ENCODE results near the gene LINC01488. TPM values are rescaled to one million over a fixed set of nuclear protein-coding genes. Genes with fewer than 3 reads are reported as not detected.

Gene LINC01488
- total and polyA plus RNA-seq, 2 donors (not counting 1 experiment from before 2014, with no cell fraction given): not detected

- Histone ChIP-seq H3K9ac (ENCODE audit: low read length) (no peak overlapping the region), H3K4me2 (replicated peaks; ENCODE audit: low read depth, low read length, poor library complexity, severe bottlenecking) (no peak overlapping the region), H3K27ac (ENCODE audit: low read length in 2 of 2) (no peak overlapping the region), H3K4me1 (ENCODE audit: control insufficient read depth in 2 of 2, insufficient read depth in 2 of 2, low read length in 2 of 2) (no peaks in the 10 kb centered on the region), H3K27me3 (replicated peaks in 1 of 4; ENCODE audit: control extremely low read depth in 1 of 4, control insufficient read depth in 3 of 4, insufficient read depth in 4 of 4, low read length in 3 of 4) (peaks cover 0 to 16% (median 0%) of the 10 kb centered on the region in 4 experiments), H2AFZ (ENCODE audit: insufficient read depth, low read depth, low read length, poor library complexity, severe bottlenecking) (no peak overlapping the region), H4K20me1 (ENCODE audit: control insufficient read depth, insufficient read depth, low read length, poor library complexity, severe bottlenecking) (no peaks in the 10 kb centered on the region), H3K79me2 (ENCODE audit: control insufficient read depth, insufficient read depth, low read length) (no peaks in the 10 kb centered on the region), H3K4me3 (ENCODE audit: control extremely low read depth in 1 of 5, extremely low read depth in 1 of 5, insufficient read depth in 1 of 5, low read depth in 2 of 5, low read length in 4 of 5) (no peak overlapping the region), H3K9me3 (ENCODE audit: control extremely low read depth in 1 of 3, control insufficient read depth in 2 of 3, insufficient read depth in 1 of 3, low read length in 2 of 3) (no peaks in the 10 kb centered on the region), H3K36me3 (replicated peaks in 1 of 2; ENCODE audit: control extremely low read depth in 1 of 2, control insufficient read depth in 1 of 2, extremely low read depth in 1 of 2, insufficient read depth in 2 of 2, low read length in 1 of 2) (no peaks in the 10 kb centered on the region)
- ATAC-seq (ENCODE audit: low read depth) (no peak), DNase-seq (no peak)
- Mint-ChIP-seq H3K27ac (no peak overlapping the region), H3K9me3 (ENCODE audit: insufficient read depth) (no peaks in the 10 kb centered on the region), H3K4me3 (no peak overlapping the region), H3K4me1 (no peaks in the 10 kb centered on the region), H3K27me3 (peaks cover 21% of the 10 kb centered on the region)
- intact Hi-C loops (cut with micrococcal nuclease): no loop called here
- ChIA-PET CTCF (no interaction called here), POLR2A (no interaction called here)
- WGBS (ENCODE audit: insufficient coverage): 70% methylated on average over 18 of the region's 22 CpGs
- TF ChIP-seq CTCF (IDR thresholded peaks at IDR 0.05) (no peak), EZH2 (IDR thresholded peaks at IDR 0.05; ENCODE audit: borderline replicate concordance, insufficient read depth, low read depth, low read length, poor library complexity, severe bottlenecking) (no peak)
Measured at GRCh38 chr11:69436041-69436982, 45.2 kb upstream of the LINC01488 start.

Measured in B cell (primary cell).